T-helper 17 cell (primary cell): ENCODE results near the gene NRCAM. TPM values are rescaled to one million over a fixed set of nuclear protein-coding genes. Genes with fewer than 3 reads are reported as not detected.

Experiments
- ATAC-seq: fragments of 150-1000 bp; cut with Tn5 transposase; 2 replicates; pipeline ENCODE4 v1.10.0; 2021; ENCODE audit warnings: mild to moderate bottlenecking, moderate library complexity
- DNase-seq, 3 donors: peaks; one replicate each; pipeline versions ENCODE4 v3.0.0 to v3.0.0-alpha.2; 2020 to 2021
- H3K9me3 ChIP-seq: one replicate; pipeline ENCODE4 v1.7.0; 2013; ENCODE audit warnings: low read length, mild to moderate bottlenecking; ENCODE audit not compliant: control insufficient read depth, poor library complexity, severe bottlenecking
- H3K27ac Mint-ChIP-seq: one replicate; pipeline ENCODE4 v1.8.0; 2022; ENCODE audit warnings: mild to moderate bottlenecking, moderate library complexity, mixed read lengths
- H3K27me3 Mint-ChIP-seq: one replicate; pipeline ENCODE4 v1.8.0; 2022; ENCODE audit warnings: mixed read lengths
- H3K36me3 Mint-ChIP-seq: one replicate; pipeline ENCODE4 v1.8.0; 2022; ENCODE audit warnings: low read depth, mixed read lengths
- H3K4me1 Mint-ChIP-seq: one replicate; pipeline ENCODE4 v1.8.0; 2022; ENCODE audit warnings: mild to moderate bottlenecking, mixed read lengths
- H3K4me3 Mint-ChIP-seq: one replicate; pipeline ENCODE4 v1.8.0; 2022; ENCODE audit warnings: mild to moderate bottlenecking, moderate library complexity, mixed read lengths
- total RNA-seq, 4 donors: library from RNA in 2 of 4; stranded (reverse) in 2 of 4; gene quantifications; one replicate each; pipeline ENCODE4 v1.2.3 and lab custom pipeline; 2022 to 2026

NRCAM gene
- total RNA-seq, 2 donors from 2014 or later = not detected

DNA sequence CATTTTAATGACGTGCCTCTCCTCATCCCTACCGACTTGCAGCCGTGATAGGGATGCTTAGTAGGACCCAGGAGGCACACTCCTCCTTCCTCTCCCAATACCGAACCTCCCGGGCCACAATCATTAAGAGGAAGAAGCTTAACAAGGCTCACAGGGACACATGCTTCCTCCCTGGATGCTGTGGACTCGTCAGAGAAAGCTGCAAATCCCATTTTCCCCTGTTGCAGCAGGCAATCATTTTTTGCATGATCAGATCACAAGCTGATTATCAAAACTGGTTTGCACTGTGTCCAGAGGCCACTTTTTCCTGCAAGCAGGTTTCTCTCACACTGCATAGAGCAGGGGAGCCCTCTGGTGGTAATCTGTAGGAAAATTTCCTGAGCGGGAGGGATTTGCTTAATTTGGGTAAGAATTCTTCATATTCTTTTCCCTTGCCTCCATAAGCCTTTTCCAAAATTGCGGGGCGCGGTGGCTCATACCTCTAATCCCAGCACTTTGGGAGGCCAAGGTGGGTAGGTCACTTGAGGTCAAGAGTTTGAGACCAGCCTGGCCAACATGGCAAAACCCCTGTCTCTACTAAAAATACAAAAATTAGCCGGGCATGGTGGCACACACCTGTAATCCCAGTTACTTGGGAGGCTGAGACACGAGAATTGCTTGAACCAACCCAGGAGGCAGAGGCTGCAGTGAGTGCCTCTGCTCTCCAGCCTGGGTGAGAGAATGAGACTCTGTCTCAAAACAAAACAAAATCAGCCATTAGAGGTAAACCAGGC lies 310.0 kb downstream of the NRCAM start:
- no peaks in the 10 kb centered on the region for H3K36me3 Mint-ChIP-seq
- no peaks in the 10 kb centered on the region for H3K4me1 Mint-ChIP-seq
- peaks cover 30% of the 10 kb centered on the region for H3K27me3 Mint-ChIP-seq
- no peak overlapping the region for H3K27ac Mint-ChIP-seq
- H3K9me3 ChIP-seq = no peaks in the 10 kb centered on the region
- ATAC-seq (peak; percentile 58), DNase-seq (peak in 1 of 3 donors; percentile 10)
- no peak overlapping the region for H3K4me3 Mint-ChIP-seq

DNA sequence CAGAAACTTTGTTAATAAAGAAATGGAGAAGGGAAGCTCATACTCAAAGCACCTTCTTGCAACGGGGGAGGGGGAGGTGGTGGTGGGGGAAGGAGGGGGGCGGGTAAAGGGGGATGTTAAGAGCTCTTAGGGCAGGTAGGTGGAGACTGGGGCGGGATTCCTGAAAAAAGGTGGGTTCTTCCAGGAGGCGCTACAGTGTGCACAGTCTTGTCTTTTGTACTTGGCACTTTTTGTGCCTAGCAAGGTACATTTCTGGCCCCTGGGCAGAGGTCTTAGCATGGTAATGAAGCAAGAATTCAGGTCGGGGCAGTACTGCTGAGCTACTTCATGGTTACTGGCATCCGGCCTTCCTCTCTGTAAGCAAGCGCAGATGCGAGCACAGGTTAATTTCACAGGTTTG lies 310.8 kb downstream of the NRCAM start:
- no peak for ATAC-seq
- no peaks in the 10 kb centered on the region for H3K4me1 Mint-ChIP-seq
- no peaks in the 10 kb centered on the region for H3K9me3 ChIP-seq
- H3K36me3 Mint-ChIP-seq = peaks cover 1% of the 10 kb centered on the region
- no peak overlapping the region for H3K27ac Mint-ChIP-seq
- peaks cover 35% of the 10 kb centered on the region for H3K27me3 Mint-ChIP-seq
- no peak overlapping the region for H3K4me3 Mint-ChIP-seq
- no peak for DNase-seq

GRCh38 chr7:108144931-108145330 lies 311.3 kb downstream of the NRCAM start:
- DNase-seq = no peak
- no peaks in the 10 kb centered on the region for H3K9me3 ChIP-seq
- no peak for ATAC-seq
- Mint-ChIP-seq H3K4me1 (no peaks in the 10 kb centered on the region), H3K36me3 (peaks cover 2% of the 10 kb centered on the region), H3K27me3 (peaks cover 35% of the 10 kb centered on the region), H3K4me3 (no peak overlapping the region), H3K27ac (no peak overlapping the region)

GRCh38 chr7:108143658-108144420 lies 312.4 kb downstream of the NRCAM start:
- H3K27ac Mint-ChIP-seq = no peak overlapping the region
- peaks cover 2% of the 10 kb centered on the region for H3K36me3 Mint-ChIP-seq
- H3K27me3 Mint-ChIP-seq = peaks cover 31% of the 10 kb centered on the region
- no peak overlapping the region for H3K4me3 Mint-ChIP-seq
- ATAC-seq (no peak), DNase-seq (no peak)
- H3K9me3 ChIP-seq = no peaks in the 10 kb centered on the region
- H3K4me1 Mint-ChIP-seq = no peaks in the 10 kb centered on the region

DNA sequence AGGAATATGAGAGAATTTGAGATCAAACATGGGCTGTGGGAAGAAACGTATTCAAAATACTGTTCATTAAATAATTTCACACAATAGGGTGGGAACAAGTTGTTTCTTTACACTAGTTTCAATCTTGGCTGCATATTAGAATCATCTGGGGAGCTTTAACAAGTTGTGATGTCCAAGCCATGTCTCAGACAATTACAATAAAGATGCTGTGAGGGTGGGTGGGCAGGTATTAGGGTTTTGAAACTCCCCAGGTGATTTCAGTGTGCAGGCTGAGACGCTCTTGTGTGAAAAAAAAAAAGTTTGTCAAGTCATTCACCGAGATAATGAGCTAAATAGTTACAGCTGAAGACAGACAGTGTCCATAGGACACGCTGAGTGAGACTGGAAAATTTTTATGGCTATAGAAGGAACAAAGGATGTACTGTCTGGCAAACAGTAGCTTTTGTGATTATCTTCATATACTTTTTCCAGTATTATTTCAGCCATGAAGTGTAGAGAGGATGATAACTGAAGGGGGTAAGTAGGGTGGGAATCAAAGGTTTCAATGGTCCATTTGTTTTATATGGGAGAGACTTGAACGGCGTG lies 313.5 kb downstream of the NRCAM start:
- no peak overlapping the region for H3K27ac Mint-ChIP-seq
- ATAC-seq = no peak
- H3K9me3 ChIP-seq = no peaks in the 10 kb centered on the region

GRCh38 chr7:108142180-108142579 lies 314.1 kb downstream of the NRCAM start:
- no peak for ATAC-seq
- H3K4me3 Mint-ChIP-seq = no peak overlapping the region

More for the DNA sequence above, 313.5 kb downstream of the NRCAM start:
- H3K4me3 Mint-ChIP-seq = no peak overlapping the region
- H3K4me1 Mint-ChIP-seq = no peaks in the 10 kb centered on the region
- no peak for DNase-seq
- H3K36me3 Mint-ChIP-seq = peaks cover 2% of the 10 kb centered on the region
- H3K27me3 Mint-ChIP-seq = peaks cover 39% of the 10 kb centered on the region

GRCh38 chr7:108140671-108141070 lies 315.6 kb downstream of the NRCAM start:
- no peaks in the 10 kb centered on the region for H3K9me3 ChIP-seq
- peaks cover 2% of the 10 kb centered on the region for H3K36me3 Mint-ChIP-seq
- DNase-seq (no peak), ATAC-seq (no peak)
- no peak overlapping the region for H3K4me3 Mint-ChIP-seq
- peaks cover 32% of the 10 kb centered on the region for H3K27me3 Mint-ChIP-seq
- no peak overlapping the region for H3K27ac Mint-ChIP-seq
- H3K4me1 Mint-ChIP-seq = peaks cover 6% of the 10 kb centered on the region

More at GRCh38 chr7:108142180-108142579, 314.1 kb downstream of the NRCAM start:
- H3K36me3 Mint-ChIP-seq = peaks cover 2% of the 10 kb centered on the region
- no peak overlapping the region for H3K27ac Mint-ChIP-seq
- H3K9me3 ChIP-seq = no peaks in the 10 kb centered on the region
- no peaks in the 10 kb centered on the region for H3K4me1 Mint-ChIP-seq
- no peak for DNase-seq
- peaks cover 39% of the 10 kb centered on the region for H3K27me3 Mint-ChIP-seq

- DNase-seq (no peak), ATAC-seq (no peak)
- peaks cover 32% of the 10 kb centered on the region for H3K27me3 Mint-ChIP-seq
- H3K4me3 Mint-ChIP-seq = no peak overlapping the region
- peaks cover 14% of the 10 kb centered on the region for H3K4me1 Mint-ChIP-seq
- no peaks in the 10 kb centered on the region for H3K9me3 ChIP-seq
- H3K36me3 Mint-ChIP-seq = peaks cover 2% of the 10 kb centered on the region
- no peak overlapping the region for H3K27ac Mint-ChIP-seq
Observed at GRCh38 chr7:108138911-108139310, 317.3 kb downstream of the NRCAM start.

DNA sequence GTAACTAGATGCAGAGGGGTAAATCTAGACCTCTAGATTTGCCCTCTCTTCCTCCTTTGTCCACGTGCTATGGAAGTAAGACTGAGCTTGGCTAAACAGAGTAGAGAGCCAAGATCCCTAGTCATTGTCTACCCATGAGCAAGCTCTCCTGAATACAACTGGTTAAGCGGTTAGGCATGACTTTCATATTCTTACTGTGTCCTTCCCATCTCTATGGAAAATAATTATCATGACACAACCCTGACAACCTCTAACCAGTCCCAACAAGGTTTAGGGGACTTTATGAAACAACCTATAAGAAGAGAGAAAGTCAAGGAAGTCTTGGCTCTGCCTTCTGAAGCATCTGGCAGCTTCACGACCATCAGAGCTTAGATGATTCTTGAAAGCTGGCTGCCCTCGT lies 318.2 kb downstream of the NRCAM start:
- no peak for ATAC-seq
- peaks cover 2% of the 10 kb centered on the region for H3K36me3 Mint-ChIP-seq
- no peak overlapping the region for H3K4me3 Mint-ChIP-seq
- H3K4me1 Mint-ChIP-seq = peaks cover 14% of the 10 kb centered on the region
- H3K9me3 ChIP-seq = no peaks in the 10 kb centered on the region
- DNase-seq = no peak
- H3K27me3 Mint-ChIP-seq = peaks cover 32% of the 10 kb centered on the region
- H3K27ac Mint-ChIP-seq = no peak overlapping the region

DNA sequence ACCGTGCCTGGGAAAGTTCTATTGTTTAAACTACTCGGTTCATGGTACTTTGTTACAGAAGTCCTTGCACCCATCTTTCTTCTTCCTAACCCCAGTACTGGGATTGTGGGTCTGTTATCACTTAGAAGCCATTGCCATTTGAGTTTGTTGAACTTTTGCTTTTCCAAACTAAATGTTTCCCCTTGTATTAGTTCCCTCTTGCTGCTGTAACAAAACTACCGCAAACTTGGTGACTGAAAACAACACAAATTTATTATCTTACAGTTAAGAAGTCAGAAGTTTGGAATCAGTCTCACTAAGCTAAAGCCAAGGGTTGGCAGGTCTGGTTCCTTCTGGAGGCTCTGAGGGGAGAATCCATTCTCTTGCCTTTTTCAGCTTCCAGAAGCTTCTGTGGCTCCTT lies 319.2 kb downstream of the NRCAM start:
- Mint-ChIP-seq H3K36me3 (peaks cover 2% of the 10 kb centered on the region), H3K4me1 (peaks cover 14% of the 10 kb centered on the region), H3K27ac (no peak overlapping the region), H3K4me3 (no peak overlapping the region), H3K27me3 (peaks cover 39% of the 10 kb centered on the region)
- H3K9me3 ChIP-seq = no peaks in the 10 kb centered on the region
- DNase-seq (no peak), ATAC-seq (no peak)

DNA sequence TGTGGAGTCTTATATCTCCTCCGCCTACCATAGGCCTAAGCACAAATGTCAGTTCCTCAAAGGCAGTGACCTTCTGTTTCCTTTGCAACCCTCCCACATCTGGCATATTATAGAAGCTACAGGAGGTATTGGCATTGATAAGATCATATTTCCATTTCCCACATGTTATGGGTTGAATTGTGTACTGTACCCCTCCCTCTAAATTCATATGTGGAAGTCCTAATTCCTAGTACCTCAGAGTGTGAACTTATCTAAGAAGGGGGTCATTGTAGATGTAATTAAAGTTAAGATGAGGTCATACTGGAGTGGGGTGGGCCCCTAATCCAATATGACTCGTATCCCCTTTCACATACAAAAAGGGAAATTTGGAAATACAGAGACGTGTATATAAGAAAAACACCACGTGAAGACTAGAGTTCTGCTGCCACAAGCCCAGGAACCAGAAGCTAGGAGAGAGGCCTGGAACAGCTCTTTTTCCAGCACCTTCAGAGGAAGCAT lies 320.0 kb downstream of the NRCAM start:
- Mint-ChIP-seq H3K27ac (peak overlapping the region; percentile 41), H3K4me3 (no peak overlapping the region)
- no peak for ATAC-seq

DNA sequence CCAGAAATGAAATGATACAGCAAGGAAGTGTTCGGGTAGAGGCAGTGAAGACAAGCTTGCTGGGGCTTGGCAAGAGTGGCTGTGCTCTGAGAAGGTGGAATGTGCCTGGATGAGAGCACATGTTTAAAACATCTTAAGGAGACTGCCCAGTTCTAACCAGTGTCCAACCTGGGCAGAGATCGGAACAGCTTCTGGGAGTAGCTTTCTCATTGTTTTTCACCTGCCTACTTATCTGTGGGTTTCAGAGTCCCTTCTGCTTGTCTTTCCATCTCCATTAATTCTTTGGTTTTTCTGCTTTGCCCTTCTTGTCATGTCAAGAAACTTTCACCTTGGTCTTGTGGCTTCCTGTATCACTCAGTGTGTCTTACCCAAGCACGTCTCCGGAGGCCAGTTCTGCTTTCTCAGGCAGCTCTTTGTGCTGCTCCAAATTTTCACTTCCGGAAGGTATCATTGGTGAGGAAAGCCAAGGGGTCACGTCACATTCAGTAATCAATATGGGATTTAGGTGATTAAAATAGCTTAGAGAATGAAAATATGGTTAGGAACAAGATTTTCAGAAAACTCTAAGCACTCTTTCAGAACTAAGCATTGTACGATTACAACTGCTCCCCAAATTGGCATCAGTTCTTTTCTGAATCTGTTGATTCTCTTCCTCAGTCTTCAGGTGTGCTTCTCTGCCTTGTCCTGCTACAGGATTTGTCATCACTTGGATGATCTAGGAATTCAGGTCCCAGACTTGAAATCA lies 320.6 kb downstream of the NRCAM start:
- DNase-seq = no peak
- Mint-ChIP-seq H3K4me3 (no peak overlapping the region), H3K36me3 (peaks cover 2% of the 10 kb centered on the region), H3K27me3 (peaks cover 43% of the 10 kb centered on the region), H3K4me1 (peaks cover 14% of the 10 kb centered on the region), H3K27ac (peak overlapping the region; percentile 42)
- no peaks in the 10 kb centered on the region for H3K9me3 ChIP-seq
- peak; percentile 71 for ATAC-seq

More for the DNA sequence above, 320.0 kb downstream of the NRCAM start:
- DNase-seq = no peak
- H3K36me3 Mint-ChIP-seq = peaks cover 2% of the 10 kb centered on the region
- H3K27me3 Mint-ChIP-seq = peaks cover 40% of the 10 kb centered on the region
- peaks cover 14% of the 10 kb centered on the region for H3K4me1 Mint-ChIP-seq
- H3K9me3 ChIP-seq = no peaks in the 10 kb centered on the region

GRCh38 chr7:108134486-108134885 lies 321.8 kb downstream of the NRCAM start:
- no peaks in the 10 kb centered on the region for H3K9me3 ChIP-seq
- peaks cover 42% of the 10 kb centered on the region for H3K27me3 Mint-ChIP-seq
- no peak for ATAC-seq
- no peak overlapping the region for H3K4me3 Mint-ChIP-seq
- no peak for DNase-seq
- H3K36me3 Mint-ChIP-seq = no peaks in the 10 kb centered on the region
- no peak overlapping the region for H3K27ac Mint-ChIP-seq
- H3K4me1 Mint-ChIP-seq = peaks cover 14% of the 10 kb centered on the region
